ENCODE data around the gene NUDT17. TPM values are rescaled to one million over a fixed set of nuclear protein-coding genes. Genes with fewer than 3 reads are reported as not detected.

NUDT17 gene
- total and polyA plus RNA-seq, 9 of the 15 experiments (the other 6 are each of a cell fraction or from before 2014, with no cell fraction given) = 2.1 to 10.0 (median 6.1) TPM

DNA sequence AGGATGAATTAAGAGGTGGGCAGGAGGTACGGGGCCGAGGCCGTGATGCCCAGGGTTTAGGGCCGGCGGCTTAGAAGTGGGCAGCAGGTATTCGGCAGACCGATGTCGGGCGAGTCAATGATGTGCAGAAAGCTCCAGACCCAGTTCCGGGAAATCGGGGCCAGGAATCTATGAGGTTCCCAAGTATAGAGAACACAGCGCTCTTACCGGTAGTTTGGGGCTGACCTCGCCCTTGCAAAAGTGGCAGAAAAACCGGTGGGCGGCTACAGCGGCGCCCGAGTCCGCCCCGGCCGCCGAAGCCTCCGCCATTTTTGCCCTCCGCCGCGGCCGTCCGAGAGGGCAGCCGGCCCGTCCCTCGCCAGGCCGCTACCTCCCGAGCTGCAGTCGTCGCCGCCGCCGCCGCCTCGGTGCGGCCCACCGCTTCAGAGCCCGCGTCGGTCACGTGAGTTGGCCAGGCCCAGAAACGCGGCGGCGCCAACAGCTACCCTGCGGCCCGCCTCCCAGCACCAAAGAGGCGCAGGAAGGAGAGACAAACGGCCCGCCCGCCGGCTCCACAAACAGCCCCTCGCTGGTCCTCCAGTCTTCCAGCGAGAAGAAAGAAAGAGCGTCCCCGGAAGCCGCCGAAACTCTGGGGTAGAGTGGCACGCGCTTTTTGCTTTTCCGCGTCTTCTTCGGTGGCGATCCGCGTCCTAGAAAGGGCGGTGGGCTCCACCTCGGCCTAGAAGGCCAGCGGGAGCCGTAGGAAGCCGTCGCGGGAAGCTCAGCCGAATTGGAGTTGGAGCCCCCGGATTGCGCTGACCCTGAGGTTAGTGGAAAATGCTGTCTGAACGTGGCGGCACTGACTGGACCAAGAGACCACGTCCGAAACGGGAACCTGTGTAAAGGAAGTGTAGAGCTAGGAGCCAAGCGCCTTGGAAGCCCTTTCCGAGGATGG lies 21.6 kb upstream of the NUDT17 start, which contains the start of the genes POLR3C and RNF115 (continued):
- TF ChIP-seq, protein P1, sequence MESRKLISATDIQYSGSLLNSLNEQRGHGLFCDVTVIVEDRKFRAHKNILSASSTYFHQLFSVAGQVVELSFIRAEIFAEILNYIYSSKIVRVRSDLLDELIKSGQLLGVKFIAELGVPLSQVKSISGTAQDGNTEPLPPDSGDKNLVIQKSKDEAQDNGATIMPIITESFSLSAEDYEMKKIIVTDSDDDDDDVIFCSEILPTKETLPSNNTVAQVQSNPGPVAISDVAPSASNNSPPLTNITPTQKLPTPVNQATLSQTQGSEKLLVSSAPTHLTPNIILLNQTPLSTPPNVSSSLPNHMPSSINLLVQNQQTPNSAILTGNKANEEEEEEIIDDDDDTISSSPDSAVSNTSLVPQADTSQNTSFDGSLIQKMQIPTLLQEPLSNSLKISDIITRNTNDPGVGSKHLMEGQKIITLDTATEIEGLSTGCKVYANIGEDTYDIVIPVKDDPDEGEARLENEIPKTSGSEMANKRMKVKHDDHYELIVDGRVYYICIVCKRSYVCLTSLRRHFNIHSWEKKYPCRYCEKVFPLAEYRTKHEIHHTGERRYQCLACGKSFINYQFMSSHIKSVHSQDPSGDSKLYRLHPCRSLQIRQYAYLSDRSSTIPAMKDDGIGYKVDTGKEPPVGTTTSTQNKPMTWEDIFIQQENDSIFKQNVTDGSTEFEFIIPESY (CRISPR knock-in tag; IDR thresholded peaks at IDR 0.05) = no peak; the same call in 1 of the 2 replicates
- TF ChIP-seq TAF1 (IDR thresholded peaks at IDR 0.05; ENCODE audit: control insufficient read depth, extremely low read depth, insufficient read depth, low read length, severe bottlenecking) = peak; percentile 89
- TF ChIP-seq CC2D1A (IDR thresholded peaks at IDR 0.05) = peak; percentile 25; the same call in 1 of the 2 replicates
- TF ChIP-seq POLR3A (IDR thresholded peaks at IDR 0.05; ENCODE audit: borderline replicate concordance, extremely low read depth, insufficient read depth, insufficient read length) = no peak
- TF ChIP-seq, protein P2, sequence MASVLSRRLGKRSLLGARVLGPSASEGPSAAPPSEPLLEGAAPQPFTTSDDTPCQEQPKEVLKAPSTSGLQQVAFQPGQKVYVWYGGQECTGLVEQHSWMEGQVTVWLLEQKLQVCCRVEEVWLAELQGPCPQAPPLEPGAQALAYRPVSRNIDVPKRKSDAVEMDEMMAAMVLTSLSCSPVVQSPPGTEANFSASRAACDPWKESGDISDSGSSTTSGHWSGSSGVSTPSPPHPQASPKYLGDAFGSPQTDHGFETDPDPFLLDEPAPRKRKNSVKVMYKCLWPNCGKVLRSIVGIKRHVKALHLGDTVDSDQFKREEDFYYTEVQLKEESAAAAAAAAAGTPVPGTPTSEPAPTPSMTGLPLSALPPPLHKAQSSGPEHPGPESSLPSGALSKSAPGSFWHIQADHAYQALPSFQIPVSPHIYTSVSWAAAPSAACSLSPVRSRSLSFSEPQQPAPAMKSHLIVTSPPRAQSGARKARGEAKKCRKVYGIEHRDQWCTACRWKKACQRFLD (CRISPR knock-in tag; IDR thresholded peaks at IDR 0.05) = no peak
- peak; percentile 35 for TF ChIP-seq CBFA2T2 (conservative IDR thresholded peaks at IDR 0.05)
- TF ChIP-seq ZNF3 (CRISPR knock-in tag; IDR thresholded peaks at IDR 0.05) = no peak
- no peak for TF ChIP-seq CAMTA2 (CRISPR knock-in tag; conservative IDR thresholded peaks at IDR 0.05)
- no peak for TF ChIP-seq ZEB2 (IDR thresholded peaks at IDR 0.05)
- TF ChIP-seq TFAM (CRISPR knock-in tag; conservative IDR thresholded peaks at IDR 0.05) = no peak
- 0 out of 2 replicates have a peak, but pooled peaks have one; percentile 9 for TF ChIP-seq SMC3 (conservative IDR thresholded peaks at IDR 0.05; ENCODE audit: insufficient read depth, low read depth, low read length)
- TF ChIP-seq TEAD1 (CRISPR knock-in tag; IDR thresholded peaks at IDR 0.05) = no peak
- TF ChIP-seq NCOR1 (IDR thresholded peaks at IDR 0.05) = peak; percentile 28
- peak; percentile 52; the same call in 1 of the 2 replicates for TF ChIP-seq NR2C2 (CRISPR knock-in tag; IDR thresholded peaks at IDR 0.05)
- TF ChIP-seq NR2C2 (tag; IDR thresholded peaks at IDR 0.05) = peak; percentile 36; the same call in 1 of the 2 replicates
- TF ChIP-seq, protein P3, sequence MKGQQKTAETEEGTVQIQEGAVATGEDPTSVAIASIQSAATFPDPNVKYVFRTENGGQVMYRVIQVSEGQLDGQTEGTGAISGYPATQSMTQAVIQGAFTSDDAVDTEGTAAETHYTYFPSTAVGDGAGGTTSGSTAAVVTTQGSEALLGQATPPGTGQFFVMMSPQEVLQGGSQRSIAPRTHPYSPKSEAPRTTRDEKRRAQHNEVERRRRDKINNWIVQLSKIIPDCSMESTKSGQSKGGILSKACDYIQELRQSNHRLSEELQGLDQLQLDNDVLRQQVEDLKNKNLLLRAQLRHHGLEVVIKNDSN (CRISPR knock-in tag; IDR thresholded peaks at IDR 0.05) = peak; percentile 88
- TF ChIP-seq C11orf30 (IDR thresholded peaks at IDR 0.05; ENCODE audit: low read depth) = peak; percentile 61; the same call in 1 of the 2 replicates
- peak; percentile 40; the same call in 1 of the 2 replicates for TF ChIP-seq GTF2F1 (IDR thresholded peaks at IDR 0.05; ENCODE audit: low read depth, low read length)
- TF ChIP-seq, protein P4, sequence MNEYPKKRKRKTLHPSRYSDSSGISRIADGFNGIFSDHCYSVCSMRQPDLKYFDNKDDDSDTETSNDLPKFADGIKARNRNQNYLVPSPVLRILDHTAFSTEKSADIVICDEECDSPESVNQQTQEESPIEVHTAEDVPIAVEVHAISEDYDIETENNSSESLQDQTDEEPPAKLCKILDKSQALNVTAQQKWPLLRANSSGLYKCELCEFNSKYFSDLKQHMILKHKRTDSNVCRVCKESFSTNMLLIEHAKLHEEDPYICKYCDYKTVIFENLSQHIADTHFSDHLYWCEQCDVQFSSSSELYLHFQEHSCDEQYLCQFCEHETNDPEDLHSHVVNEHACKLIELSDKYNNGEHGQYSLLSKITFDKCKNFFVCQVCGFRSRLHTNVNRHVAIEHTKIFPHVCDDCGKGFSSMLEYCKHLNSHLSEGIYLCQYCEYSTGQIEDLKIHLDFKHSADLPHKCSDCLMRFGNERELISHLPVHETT (CRISPR knock-in tag; conservative IDR thresholded peaks at IDR 0.05 in 1 of 2, IDR thresholded peaks at IDR 0.05 in 1 of 2) = peak in 1 of 2 experiments; percentile 87; a peak in 2 of 4 replicates
- no peak for TF ChIP-seq SNRNP70 (optimal IDR thresholded peaks at IDR 0.05; ENCODE audit: low read depth, low read length)
- TF ChIP-seq SP1 (CRISPR knock-in tag; IDR thresholded peaks at IDR 0.05) = peak; percentile 73
- peak; percentile 59 for TF ChIP-seq TBP (optimal IDR thresholded peaks at IDR 0.05; ENCODE audit: low read depth, low read length)
